ENCODE measurements around the gene RFX1. TPM values are rescaled to one million over a fixed set of nuclear protein-coding genes. Genes with fewer than 3 reads are reported as not detected.
A peak's percentile ranks its signal among the peaks of the same experiment; 100 is the strongest.

The RFX1 gene
- total RNA-seq, 2 experiments from 2014 or later: 14.6 to 16.3 TPM

DNA sequence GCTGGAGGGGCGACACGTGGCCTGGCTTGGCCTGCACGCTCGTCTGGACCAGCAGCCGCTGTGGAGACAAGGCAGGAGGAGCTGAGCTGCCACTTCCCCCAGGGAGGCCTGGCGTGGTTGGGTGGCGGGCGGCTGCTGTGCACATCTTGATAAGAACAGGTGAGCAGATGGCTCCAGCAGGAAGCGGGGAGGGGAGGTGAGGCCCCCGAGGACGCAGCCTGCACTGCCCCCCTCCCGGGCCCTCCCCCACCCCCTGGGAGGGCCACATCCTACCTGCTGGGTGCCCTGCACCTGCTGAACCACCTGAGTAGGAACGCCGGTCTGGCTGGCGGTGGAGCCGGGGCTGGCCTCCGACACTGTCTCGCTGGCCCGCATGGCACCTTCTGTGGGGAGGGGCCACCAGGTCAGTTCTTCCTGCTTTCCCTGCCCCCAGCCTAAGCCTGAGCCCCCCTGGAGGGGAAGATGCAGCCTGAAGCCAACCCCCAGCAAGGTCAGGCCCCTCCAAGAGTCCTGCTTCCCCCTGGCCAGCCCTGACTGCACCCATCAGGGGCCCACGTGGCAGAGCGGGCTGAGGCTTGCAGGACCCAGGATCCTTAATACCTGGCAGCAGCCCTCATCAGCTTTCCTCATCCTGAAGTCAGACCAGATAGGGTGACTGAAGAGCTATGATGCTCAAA lies 22.8 kb downstream of the RFX1 start:
- H3K27ac ChIP-seq (ENCODE audit: low read depth in 1 of 2, low read length in 2 of 2): peak overlapping the region; percentile 70
- CTCF ChIA-PET: no interaction called here

DNA sequence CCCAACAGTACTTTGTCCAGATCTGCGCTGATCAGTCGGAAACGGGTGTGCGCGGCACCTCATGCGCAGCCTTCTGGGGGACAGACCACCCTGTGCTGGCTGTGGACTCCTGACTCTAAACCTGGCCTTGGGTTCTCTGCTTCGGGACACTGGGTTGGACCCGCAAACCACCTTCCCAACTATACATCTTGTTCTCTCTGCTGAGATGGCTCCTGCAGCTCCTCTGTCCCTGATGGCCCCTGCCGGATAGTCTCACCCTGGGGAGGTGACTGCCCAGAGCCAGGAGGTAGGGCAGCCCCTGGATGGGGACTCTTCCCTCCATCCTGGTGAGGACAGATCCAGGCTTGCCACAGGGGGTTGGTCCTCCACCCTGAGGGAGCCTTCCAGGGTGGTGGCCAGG lies 23.3 kb downstream of the RFX1 start:
- Histone ChIP-seq H3K27me3 (ENCODE audit: control insufficient read depth in 1 of 2, insufficient read depth in 2 of 2, low read length in 2 of 2) (no peaks in the 10 kb centered on the region), H3K4me3 (ENCODE audit: low read length) (no peak overlapping the region), H3K36me3 (ENCODE audit: insufficient read depth, low read length) (peaks cover 12% of the 10 kb centered on the region), H3K9me3 (ENCODE audit: control insufficient read depth in 1 of 2, insufficient read depth in 1 of 2, low read length in 2 of 2) (no peaks in the 10 kb centered on the region), H3K4me1 (ENCODE audit: insufficient read depth, low read length) (peaks cover 91% of the 10 kb centered on the region), H3K27ac (ENCODE audit: low read depth in 1 of 2, low read length in 2 of 2) (peak overlapping the region; percentile 70)
- Mint-ChIP-seq H3K27me3 (no peaks in the 10 kb centered on the region), H3K9me3 (no peaks in the 10 kb centered on the region), H3K36me3 (ENCODE audit: low read depth) (peaks cover 5% of the 10 kb centered on the region), H3K4me3 (no peak overlapping the region), H3K27ac (peak overlapping the region; percentile 97), H3K4me1 (ENCODE audit: low read depth) (peaks cover 72% of the 10 kb centered on the region)
- TF ChIP-seq, protein P1, sequence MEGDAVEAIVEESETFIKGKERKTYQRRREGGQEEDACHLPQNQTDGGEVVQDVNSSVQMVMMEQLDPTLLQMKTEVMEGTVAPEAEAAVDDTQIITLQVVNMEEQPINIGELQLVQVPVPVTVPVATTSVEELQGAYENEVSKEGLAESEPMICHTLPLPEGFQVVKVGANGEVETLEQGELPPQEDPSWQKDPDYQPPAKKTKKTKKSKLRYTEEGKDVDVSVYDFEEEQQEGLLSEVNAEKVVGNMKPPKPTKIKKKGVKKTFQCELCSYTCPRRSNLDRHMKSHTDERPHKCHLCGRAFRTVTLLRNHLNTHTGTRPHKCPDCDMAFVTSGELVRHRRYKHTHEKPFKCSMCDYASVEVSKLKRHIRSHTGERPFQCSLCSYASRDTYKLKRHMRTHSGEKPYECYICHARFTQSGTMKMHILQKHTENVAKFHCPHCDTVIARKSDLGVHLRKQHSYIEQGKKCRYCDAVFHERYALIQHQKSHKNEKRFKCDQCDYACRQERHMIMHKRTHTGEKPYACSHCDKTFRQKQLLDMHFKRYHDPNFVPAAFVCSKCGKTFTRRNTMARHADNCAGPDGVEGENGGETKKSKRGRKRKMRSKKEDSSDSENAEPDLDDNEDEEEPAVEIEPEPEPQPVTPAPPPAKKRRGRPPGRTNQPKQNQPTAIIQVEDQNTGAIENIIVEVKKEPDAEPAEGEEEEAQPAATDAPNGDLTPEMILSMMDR (IDR thresholded peaks at IDR 0.05): no peak
- DNase-seq (no peak), ATAC-seq (ENCODE audit: poor library complexity) (no peak)
- intact Hi-C loops (cut with DNase I, micrococcal nuclease): no loop called here
- CTCF ChIA-PET: interaction anchor here (0.6 kb wide), 1 partner anchor 228 kb away, joined by 3 read pairs; no protein-coding TSS in a partner anchor
- POLR2A ChIA-PET: interaction anchor here (0.9 to 4.8 kb wide), 3 partner anchors 21 to 48 kb away, joined by 3 to 33 read pairs (median 6); partner anchors contain the start of genes IL27RA and RFX1

More for the DNA sequence above, 22.8 kb downstream of the RFX1 start:
- no peak for ATAC-seq (ENCODE audit: poor library complexity)
- peaks cover 5% of the 10 kb centered on the region for H3K36me3 Mint-ChIP-seq (ENCODE audit: low read depth)
- POLR2A ChIA-PET: interaction anchor here (0.9 to 4.8 kb wide), 3 partner anchors 20 to 48 kb away, joined by 3 to 33 read pairs (median 6); partner anchors contain the start of genes IL27RA and RFX1
- no peaks in the 10 kb centered on the region for H3K9me3 Mint-ChIP-seq
- H3K27me3 ChIP-seq (ENCODE audit: control insufficient read depth in 1 of 2, insufficient read depth in 2 of 2, low read length in 2 of 2): no peaks in the 10 kb centered on the region
- H3K9me3 ChIP-seq (ENCODE audit: control insufficient read depth in 1 of 2, insufficient read depth in 1 of 2, low read length in 2 of 2): no peaks in the 10 kb centered on the region
- H3K4me3 ChIP-seq (ENCODE audit: low read length): peak overlapping the region; percentile 10
- peak overlapping the region; percentile 97 for H3K27ac Mint-ChIP-seq
- intact Hi-C loops (cut with DNase I, micrococcal nuclease): no loop called here
- H3K4me1 Mint-ChIP-seq (ENCODE audit: low read depth): peaks cover 78% of the 10 kb centered on the region
- H3K4me1 ChIP-seq (ENCODE audit: insufficient read depth, low read length): peaks cover 93% of the 10 kb centered on the region
- TF ChIP-seq, protein P1 (IDR thresholded peaks at IDR 0.05): no peak
- DNase-seq: peak; percentile 29 to 83 (median 56)
- H3K36me3 ChIP-seq (ENCODE audit: insufficient read depth, low read length): peaks cover 15% of the 10 kb centered on the region
- H3K27me3 Mint-ChIP-seq: no peaks in the 10 kb centered on the region
- H3K4me3 Mint-ChIP-seq: no peak overlapping the region

DNA sequence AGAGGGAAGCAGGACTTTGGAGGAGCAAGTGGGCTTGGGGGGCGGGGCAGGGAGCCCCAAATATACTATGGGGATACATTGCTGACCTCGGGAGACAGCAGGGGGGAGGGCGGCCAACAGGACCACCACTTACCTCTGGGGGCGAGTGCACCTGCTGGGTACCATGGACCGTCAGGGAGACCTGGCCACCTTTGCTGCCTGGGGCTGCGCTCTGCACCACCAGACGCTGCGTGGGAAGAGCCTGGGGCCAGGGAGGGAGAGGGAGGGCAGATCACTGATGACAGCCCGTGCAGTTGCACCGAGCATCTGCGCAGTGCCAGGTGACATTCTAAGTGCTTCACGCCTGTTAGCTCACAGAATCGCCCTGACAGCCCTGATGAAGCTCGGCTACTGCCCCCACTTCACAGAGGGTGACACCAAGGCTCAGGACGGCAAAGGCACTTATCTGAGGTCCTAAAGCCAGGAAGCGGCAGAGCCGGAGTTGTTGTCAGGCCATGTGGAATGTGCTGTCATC lies 24.1 kb downstream of the RFX1 start:
- POLR2A ChIA-PET: interaction anchor here (0.9 to 4.8 kb wide), 3 partner anchors 21 to 50 kb away, joined by 3 to 33 read pairs (median 5); partner anchors contain the start of gene IL27RA
- intact Hi-C loops (cut with DNase I, micrococcal nuclease): no loop called here
- Histone ChIP-seq H3K9me3 (ENCODE audit: control insufficient read depth in 1 of 2, insufficient read depth in 1 of 2, low read length in 2 of 2) (no peaks in the 10 kb centered on the region), H3K27ac (ENCODE audit: low read depth in 1 of 2, low read length in 2 of 2) (no peak overlapping the region), H3K27me3 (ENCODE audit: control insufficient read depth in 1 of 2, insufficient read depth in 2 of 2, low read length in 2 of 2) (no peaks in the 10 kb centered on the region), H3K4me1 (ENCODE audit: insufficient read depth, low read length) (peaks cover 84% of the 10 kb centered on the region), H3K4me3 (ENCODE audit: low read length) (no peak overlapping the region), H3K36me3 (ENCODE audit: insufficient read depth, low read length) (peaks cover 15% of the 10 kb centered on the region)
- ATAC-seq (ENCODE audit: poor library complexity) (no peak), DNase-seq (peak in 1 of 14 experiments; percentile 20)
- Mint-ChIP-seq H3K4me3 (no peak overlapping the region), H3K36me3 (ENCODE audit: low read depth) (peaks cover 5% of the 10 kb centered on the region), H3K4me1 (ENCODE audit: low read depth) (peaks cover 65% of the 10 kb centered on the region), H3K9me3 (no peaks in the 10 kb centered on the region), H3K27ac (peak overlapping the region; percentile 56), H3K27me3 (no peaks in the 10 kb centered on the region)
- CTCF ChIA-PET: interaction anchor here (0.6 kb wide), 1 partner anchor 227 kb away, joined by 3 read pairs; no protein-coding TSS in a partner anchor
- TF ChIP-seq, protein P1 (IDR thresholded peaks at IDR 0.05): no peak

All from CD4-positive, alpha-beta T cell (primary cell).